22Rv1 (cell line): Measurements from ENCODE around the gene HEPH.

Source experiments
- ZFX ChIP-seq: fragments of 450-650 bp; IDR thresholded peaks from 2 replicates; pipeline ENCODE4 v1.6.1; 2017; ENCODE audit warnings: antibody characterized with exemption, borderline replicate concordance
- TF ChIP-seq, protein P1 (sequence below): fragments of 450-650 bp; IDR thresholded peaks from 2 replicates; pipeline ENCODE4 v1.5.1; 2017; ENCODE audit warnings: mild to moderate bottlenecking

GRCh38 chrX:66193821-66194220 is 29.8 kb downstream of the HEPH start:
- TF ChIP-seq, protein P1, sequence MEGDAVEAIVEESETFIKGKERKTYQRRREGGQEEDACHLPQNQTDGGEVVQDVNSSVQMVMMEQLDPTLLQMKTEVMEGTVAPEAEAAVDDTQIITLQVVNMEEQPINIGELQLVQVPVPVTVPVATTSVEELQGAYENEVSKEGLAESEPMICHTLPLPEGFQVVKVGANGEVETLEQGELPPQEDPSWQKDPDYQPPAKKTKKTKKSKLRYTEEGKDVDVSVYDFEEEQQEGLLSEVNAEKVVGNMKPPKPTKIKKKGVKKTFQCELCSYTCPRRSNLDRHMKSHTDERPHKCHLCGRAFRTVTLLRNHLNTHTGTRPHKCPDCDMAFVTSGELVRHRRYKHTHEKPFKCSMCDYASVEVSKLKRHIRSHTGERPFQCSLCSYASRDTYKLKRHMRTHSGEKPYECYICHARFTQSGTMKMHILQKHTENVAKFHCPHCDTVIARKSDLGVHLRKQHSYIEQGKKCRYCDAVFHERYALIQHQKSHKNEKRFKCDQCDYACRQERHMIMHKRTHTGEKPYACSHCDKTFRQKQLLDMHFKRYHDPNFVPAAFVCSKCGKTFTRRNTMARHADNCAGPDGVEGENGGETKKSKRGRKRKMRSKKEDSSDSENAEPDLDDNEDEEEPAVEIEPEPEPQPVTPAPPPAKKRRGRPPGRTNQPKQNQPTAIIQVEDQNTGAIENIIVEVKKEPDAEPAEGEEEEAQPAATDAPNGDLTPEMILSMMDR, result no peak
- TF ChIP-seq ZFX, result no peak
